Neural progenitor cell (in vitro differentiated cells): Measurements from ENCODE around the gene DHRS12. TPM values are rescaled to one million over a fixed set of nuclear protein-coding genes. Genes with fewer than 3 reads are reported as not detected.
A peak's percentile ranks its signal among the peaks of the same experiment; 100 is the strongest.

Source experiments
- DNase-seq: peaks from one replicate; pipeline ENCODE4 v3.0.0-alpha.2; 2016; ENCODE audit warnings: low spot score
- H2AFZ ChIP-seq: fragments of 200-600 bp; sonication (generic); replicated peaks from 2 replicates; pipeline ENCODE4 v1.6.1; 2016; ENCODE audit warnings: antibody characterized with exemption
- H3F3A ChIP-seq: fragments of 200-600 bp; sonication (generic); 2 replicates; pipeline ENCODE4 v1.6.1; 2016; ENCODE audit warnings: antibody characterized with exemption, low read depth
- H3K27ac ChIP-seq: fragments of 200-600 bp; sonication (generic); 2 replicates; pipeline ENCODE4 v1.5.1; 2016; ENCODE audit warnings: mild to moderate bottlenecking
- H3K27me3 ChIP-seq: fragments of 200-600 bp; sonication (generic); 2 replicates; pipeline ENCODE4 v1.6.1; 2016; ENCODE audit warnings: mild to moderate bottlenecking, moderate library complexity
- H3K36me3 ChIP-seq: fragments of 200-600 bp; sonication (generic); 2 replicates; pipeline ENCODE4 v1.5.1; 2016
- H3K4me1 ChIP-seq: fragments of 200-600 bp; sonication (generic); 2 replicates; pipeline ENCODE4 v1.6.1; 2016; ENCODE audit warnings: mixed run types
- H3K4me2 ChIP-seq: fragments of 200-600 bp; sonication (generic); 2 replicates; pipeline ENCODE4 v1.6.1; 2016
- H3K4me3 ChIP-seq: fragments of 200-600 bp; sonication (generic); 2 replicates; pipeline ENCODE4 v1.5.1; 2016
- H3K79me2 ChIP-seq: fragments of 200-600 bp; sonication (generic); 2 replicates; pipeline ENCODE4 v1.6.1; 2016; ENCODE audit warnings: low read depth
- H3K9ac ChIP-seq: fragments of 200-600 bp; sonication (generic); 2 replicates; pipeline ENCODE4 v1.6.1; 2016
- H3K9me3 ChIP-seq: fragments of 200-600 bp; sonication (generic); 2 replicates; pipeline ENCODE4 v1.5.1; 2016; ENCODE audit warnings: low read depth
- H4K20me1 ChIP-seq: fragments of 200-600 bp; sonication (generic); 2 replicates; pipeline ENCODE4 v1.6.1; 2016; ENCODE audit warnings: low read depth
- H3K27ac Mint-ChIP-seq: 3 replicates; pipeline ENCODE4 v1.8.0; 2021; ENCODE audit warnings: mixed read lengths
- H3K27me3 Mint-ChIP-seq: 2 replicates; pipeline ENCODE4 v1.8.0; 2022; ENCODE audit warnings: low read depth, mild to moderate bottlenecking, inconsistent platforms, moderate library complexity, mixed read lengths; ENCODE audit not compliant: insufficient read depth
- H3K36me3 Mint-ChIP-seq: 3 replicates; pipeline ENCODE4 v1.8.0; 2021; ENCODE audit warnings: mixed read lengths
- H3K4me1 Mint-ChIP-seq: 3 replicates; pipeline ENCODE4 v1.8.0; 2021; ENCODE audit warnings: mixed read lengths
- H3K4me3 Mint-ChIP-seq: 3 replicates; pipeline ENCODE4 v1.8.0; 2021; ENCODE audit warnings: mild to moderate bottlenecking, moderate library complexity, mixed read lengths
- H3K9me3 Mint-ChIP-seq: 3 replicates; pipeline ENCODE4 v1.8.0; 2020; ENCODE audit warnings: mixed read lengths
- CTCF ChIP-seq: fragments of 200-600 bp; sonication (generic); IDR thresholded peaks from 2 replicates; pipeline ENCODE4 v1.5.1; 2017; ENCODE audit warnings: antibody characterized with exemption, mild to moderate bottlenecking
- EZH2 ChIP-seq: fragments of 200-600 bp; sonication (generic); IDR thresholded peaks from 2 replicates; pipeline ENCODE4 v1.6.1; 2017; ENCODE audit warnings: antibody characterized with exemption, mild to moderate bottlenecking, moderate library complexity
- EZH2phosphoT487 ChIP-seq: fragments of 200-600 bp; sonication (generic); IDR thresholded peaks from 2 replicates; pipeline ENCODE4 v1.6.1; 2017; ENCODE audit warnings: antibody characterized with exemption
- total RNA-seq: library from RNA; depleted of rRNA; stranded (reverse); fragments of >200 nt; gene quantifications from 2 replicates; pipeline ENCODE4 v1.2.3, GENCODE V29; 2015; ENCODE audit warnings: low replicate concordance

DHRS12 gene
- total RNA-seq, 1 donor from 2014 or later: 5.2 TPM

- Histone ChIP-seq H3K9me3 (no peaks in the 10 kb centered on the region), H3K4me3 (no peak overlapping the region), H3K79me2 (no peaks in the 10 kb centered on the region), H3K36me3 (no peaks in the 10 kb centered on the region), H4K20me1 (no peaks in the 10 kb centered on the region), H3K27me3 (no peaks in the 10 kb centered on the region), H2AFZ (peak overlapping the region; percentile 59), H3K9ac (no peak overlapping the region), H3K27ac (no peak overlapping the region), H3K4me2 (peak overlapping the region; percentile 47), H3F3A (peaks cover 3% of the 10 kb centered on the region), H3K4me1 (peaks cover 18% of the 10 kb centered on the region)
- no peak overlapping the region for H3K4me3 Mint-ChIP-seq
- H3K36me3 Mint-ChIP-seq: peaks cover 6% of the 10 kb centered on the region
- H3K27ac Mint-ChIP-seq: peak overlapping the region; percentile 91
- DNase-seq: peak; percentile 68
- no peaks in the 10 kb centered on the region for H3K9me3 Mint-ChIP-seq
- TF ChIP-seq EZH2phosphoT487 (no peak), EZH2 (no peak), CTCF (no peak)
- peaks cover 5% of the 10 kb centered on the region for H3K27me3 Mint-ChIP-seq
- H3K4me1 Mint-ChIP-seq: peaks cover 36% of the 10 kb centered on the region
Observed at GRCh38 chr13:51785712-51786424, 18.1 kb downstream of the DHRS12 start.

GRCh38 chr13:51784097-51784496 lies 19.9 kb downstream of the DHRS12 start:
- Histone ChIP-seq H3K27me3 (no peaks in the 10 kb centered on the region), H3K79me2 (no peaks in the 10 kb centered on the region), H3F3A (peaks cover 3% of the 10 kb centered on the region), H3K36me3 (no peaks in the 10 kb centered on the region), H3K4me3 (no peak overlapping the region), H3K9me3 (no peaks in the 10 kb centered on the region), H3K9ac (no peak overlapping the region), H3K4me1 (peaks cover 18% of the 10 kb centered on the region), H3K27ac (no peak overlapping the region), H3K4me2 (no peak overlapping the region), H2AFZ (no peak overlapping the region), H4K20me1 (no peaks in the 10 kb centered on the region)
- H3K4me1 Mint-ChIP-seq: peaks cover 35% of the 10 kb centered on the region
- no peak for DNase-seq
- H3K27ac Mint-ChIP-seq: no peak overlapping the region
- TF ChIP-seq CTCF (no peak), EZH2 (no peak), EZH2phosphoT487 (no peak)
- H3K4me3 Mint-ChIP-seq: no peak overlapping the region
- no peaks in the 10 kb centered on the region for H3K9me3 Mint-ChIP-seq
- peaks cover 5% of the 10 kb centered on the region for H3K27me3 Mint-ChIP-seq
- peaks cover 2% of the 10 kb centered on the region for H3K36me3 Mint-ChIP-seq

GRCh38 chr13:51783428-51784094 lies 20.4 kb downstream of the DHRS12 start:
- TF ChIP-seq EZH2phosphoT487: no peak
- no peak for TF ChIP-seq EZH2
- TF ChIP-seq CTCF: no peak
- Histone ChIP-seq H3K79me2 (no peaks in the 10 kb centered on the region), H3K27me3 (no peaks in the 10 kb centered on the region), H3K4me1 (peaks cover 18% of the 10 kb centered on the region), H3K36me3 (no peaks in the 10 kb centered on the region), H3K27ac (no peak overlapping the region), H3K4me2 (no peak overlapping the region), H3F3A (peaks cover 3% of the 10 kb centered on the region), H3K9ac (no peak overlapping the region), H3K9me3 (no peaks in the 10 kb centered on the region), H4K20me1 (no peaks in the 10 kb centered on the region), H2AFZ (no peak overlapping the region), H3K4me3 (no peak overlapping the region)
- Mint-ChIP-seq H3K4me1 (peaks cover 37% of the 10 kb centered on the region), H3K36me3 (no peaks in the 10 kb centered on the region), H3K4me3 (no peak overlapping the region), H3K27me3 (peaks cover 5% of the 10 kb centered on the region), H3K27ac (peak overlapping the region; percentile 34), H3K9me3 (no peaks in the 10 kb centered on the region)
- DNase-seq: no peak
